H1 (cell line): ENCODE results near the gene CEP85L. TPM values are rescaled to one million over a fixed set of nuclear protein-coding genes. Genes with fewer than 3 reads are reported as not detected.

ENCODE experiments used
- CTCF ChIA-PET: fragments of 300-600 bp; sonication (Branson Sonifier 250); formaldehyde crosslinking; loops from one replicate; lab custom pipeline; 2021; ENCODE audit not compliant: partially characterized antibody; lab: Charles Lee
- POLR2A ChIA-PET: fragments of 300-600 bp; sonication (Branson Sonifier 250); formaldehyde crosslinking; loops from one replicate; lab custom pipeline; 2021; ENCODE audit warnings: inconsistent platforms; ENCODE audit not compliant: partially characterized antibody; lab: Charles Lee
- DNase-seq, 2 experiments: peaks; one replicate each; pipeline versions ENCODE4 v3.0.0 to v3.0.0-alpha.2; 2010 to 2022; ENCODE audit warnings: low spot score in 2 of 2, low read depth in 1 of 2, mixed read lengths in 1 of 2
- FAIRE-seq: peaks from 2 replicates; lab custom pipeline; 2011; peaks lifted over from hg19 to GRCh38; lab: Jason Lieb, UNC
- H2AFZ ChIP-seq: 2 replicates; pipeline ENCODE4 v1.8.1; 2012; ENCODE audit warnings: low read length, inconsistent platforms
- H2AK5ac ChIP-seq: 2 replicates; pipeline ENCODE4 v1.6.1; 2013; ENCODE audit warnings: low read depth, low read length
- H2BK120ac ChIP-seq: replicated peaks from 2 replicates; pipeline ENCODE3; 2013; ENCODE audit warnings: low read depth, low read length, inconsistent platforms
- H2BK12ac ChIP-seq: 2 replicates; pipeline ENCODE4 v1.6.1; 2013; ENCODE audit warnings: low read depth, low read length
- H2BK15ac ChIP-seq: 2 replicates; pipeline ENCODE4 v1.6.1; 2013; ENCODE audit warnings: low read length
- H2BK20ac ChIP-seq: 2 replicates; pipeline ENCODE4 v1.6.1; 2013; ENCODE audit warnings: low read length
- H2BK5ac ChIP-seq: 2 replicates; pipeline ENCODE4 v1.6.1; 2013; ENCODE audit warnings: low read depth, low read length
- H3K14ac ChIP-seq: 2 replicates; pipeline ENCODE4 v1.6.1; 2013; ENCODE audit warnings: inconsistent platforms; ENCODE audit not compliant: insufficient read length
- H3K18ac ChIP-seq: 2 replicates; pipeline ENCODE4 v1.6.1; 2013; ENCODE audit warnings: low read length; ENCODE audit errors: extremely low read depth
- H3K23ac ChIP-seq: 2 replicates; pipeline ENCODE4 v1.6.1; 2013; ENCODE audit warnings: inconsistent platforms; ENCODE audit not compliant: insufficient read length
- H3K23me2 ChIP-seq: 2 replicates; pipeline ENCODE4 v1.6.1; 2013; ENCODE audit warnings: low read depth, low read length
- H3K27ac ChIP-seq: 2 replicates; pipeline ENCODE4 v1.6.1; 2011; ENCODE audit warnings: low read depth, low read length, inconsistent platforms
- H3K27me3 ChIP-seq, 4 experiments: replicated peaks in 1 of 4; 1 replicate in 1 of 4; 2 replicates in 3 of 4; pipeline versions ENCODE4 v1.6.1 to v1.8.1; 2011 to 2013; ENCODE audit warnings: low read length in 3 of 4, mild to moderate bottlenecking in 3 of 4, inconsistent platforms in 2 of 4, mixed read lengths in 2 of 4, moderate library complexity in 1 of 4; ENCODE audit not compliant: control insufficient read depth in 3 of 4, insufficient read depth in 3 of 4; ENCODE audit errors: extremely low read depth in 1 of 4
- H3K36me3 ChIP-seq, 4 experiments: 2 replicates each; pipeline versions ENCODE4 v1.6.1 to v1.8.1; 2011 to 2013; ENCODE audit warnings: mild to moderate bottlenecking in 4 of 4, low read length in 3 of 4, moderate library complexity in 2 of 4, control low read depth in 1 of 4, inconsistent platforms in 1 of 4; ENCODE audit not compliant: insufficient read depth in 4 of 4, control insufficient read depth in 2 of 4
- H3K4ac ChIP-seq: replicated peaks from 2 replicates; pipeline ENCODE3; 2013; ENCODE audit warnings: low read length, low read depth, mixed read lengths, inconsistent platforms; ENCODE audit not compliant: insufficient read length
- H3K4me1 ChIP-seq, 4 experiments: replicated peaks in 1 of 4; 1 replicate in 1 of 4; 2 replicates in 3 of 4; pipeline versions ENCODE4 v1.6.1 to v1.8.1; 2011 to 2013; ENCODE audit warnings: low read length in 3 of 4, inconsistent platforms in 2 of 4, mixed read lengths in 1 of 4; ENCODE audit not compliant: insufficient read depth in 4 of 4, control insufficient read depth in 3 of 4
- H3K4me2 ChIP-seq, 2 experiments: 2 replicates each; pipeline versions ENCODE4 v1.6.1 to v1.8.1; 2011 to 2013; ENCODE audit warnings: low read depth in 2 of 2, low read length in 2 of 2, control low read depth in 1 of 2, inconsistent platforms in 1 of 2, mild to moderate bottlenecking in 1 of 2; ENCODE audit not compliant: insufficient read depth in 1 of 2
- H3K4me3 ChIP-seq, 4 experiments: fragments of 200-600, 300-600 bp in 1 of 4; sonication (generic), shearing (Covaris generic), sonication (Bioruptor Twin) in 1 of 4; 2 replicates each; pipeline versions ENCODE4 v1.5.1 to v1.8.1; 2011 to 2016; ENCODE audit warnings: low read length in 4 of 4, low read depth in 3 of 4, control low read depth in 2 of 4, inconsistent platforms in 2 of 4, mild to moderate bottlenecking in 2 of 4, mixed read lengths in 1 of 4, moderate library complexity in 1 of 4; ENCODE audit not compliant: insufficient read depth in 2 of 4; ENCODE audit errors: extremely low read depth in 1 of 4
- H3K56ac ChIP-seq: replicated peaks from 2 replicates; pipeline ENCODE3; 2013; ENCODE audit warnings: low read depth, mild to moderate bottlenecking, mixed read lengths, low read length, inconsistent platforms; ENCODE audit not compliant: insufficient read length
- H3K79me1 ChIP-seq: 2 replicates; pipeline ENCODE4 v1.6.1; 2013; ENCODE audit warnings: low read depth, low read length, control low read depth
- H3K79me2 ChIP-seq, 2 experiments: 2 replicates each; pipeline versions ENCODE4 v1.6.1 to v1.8.1; 2012 to 2013; ENCODE audit warnings: low read length in 2 of 2, mild to moderate bottlenecking in 2 of 2, inconsistent platforms in 1 of 2; ENCODE audit not compliant: insufficient read depth in 2 of 2, control insufficient read depth in 1 of 2
- H3K9ac ChIP-seq, 4 experiments: replicated peaks in 1 of 4; 1 replicate in 1 of 4; 2 replicates in 3 of 4; pipeline versions ENCODE4 v1.6.1 to v1.8.1; 2011 to 2013; ENCODE audit warnings: low read depth in 3 of 4, low read length in 3 of 4, control low read depth in 2 of 4, mild to moderate bottlenecking in 2 of 4, moderate library complexity in 2 of 4, inconsistent platforms in 1 of 4; ENCODE audit errors: extremely low read depth in 1 of 4
- H3K9me3 ChIP-seq, 2 experiments: 2 replicates each; pipeline versions ENCODE4 v1.6.1 to v1.8.1; 2012 to 2013; ENCODE audit warnings: mild to moderate bottlenecking in 2 of 2, moderate library complexity in 2 of 2, control low read depth in 1 of 2, inconsistent platforms in 1 of 2, low read depth in 1 of 2, low read length in 1 of 2, mixed read lengths in 1 of 2; ENCODE audit not compliant: insufficient read depth in 2 of 2
- H4K20me1 ChIP-seq, 2 experiments: replicated peaks in 1 of 2; 2 replicates each; pipeline versions ENCODE3 to v1.8.1; 2011 to 2013; ENCODE audit warnings: inconsistent platforms in 2 of 2, low read length in 2 of 2, mild to moderate bottlenecking in 1 of 2; ENCODE audit not compliant: insufficient read depth in 2 of 2, control insufficient read depth in 1 of 2
- H4K5ac ChIP-seq: 2 replicates; pipeline ENCODE4 v1.6.1; 2013; ENCODE audit warnings: low read length, low read depth, mixed read lengths, inconsistent platforms; ENCODE audit not compliant: insufficient read length
- H4K8ac ChIP-seq: 2 replicates; pipeline ENCODE4 v1.8.0; 2013; ENCODE audit warnings: mild to moderate bottlenecking, moderate library complexity, low read length, inconsistent platforms; ENCODE audit not compliant: insufficient read depth; ENCODE audit errors: extremely low read depth
- H4K91ac ChIP-seq: replicated peaks from 2 replicates; pipeline ENCODE3; 2013; ENCODE audit warnings: low read length, mixed read lengths, inconsistent platforms; ENCODE audit not compliant: insufficient read length
- RXRA ChIP-seq: IDR thresholded peaks from 2 replicates; pipeline ENCODE4 v1.6.1; 2011; ENCODE audit warnings: low read depth, mild to moderate bottlenecking, low read length, moderate library complexity; ENCODE audit not compliant: insufficient read depth
- WGBS, 2 experiments: shearing (Covaris generic) in 1 of 2; methylation state at CpG; one replicate each; pipeline versions ENCODE4 v1.1.6 to v1.1.7; 2013 to 2015; ENCODE audit warnings: low lambda C conversion rate in 2 of 2, mixed read lengths in 2 of 2, inconsistent platforms in 1 of 2, low coverage in 1 of 2, missing lambda C conversion rate in 1 of 2; ENCODE audit not compliant: insufficient replicate concordance in 2 of 2, insufficient coverage in 1 of 2, insufficient read length in 1 of 2; ENCODE audit errors: extremely low coverage in 1 of 2, missing lambda C conversion rate in 1 of 2; 5-methylcytosine and 5-hydroxymethylcytosine counted together
- polyA plus RNA-seq, 7 experiments: library from polyadenylated mRNA; depleted of rRNA in 3 of 7; stranded (reverse) in 5 of 7; unstranded in 2 of 7; fragments of >200 nt in 5 of 7; fragments of 200-250 nt in 2 of 7; gene quantifications; 1 replicate in 5 of 7; 2 replicates in 1 of 7; 4 replicates in 1 of 7; pipeline versions ENCODE4 v1.2.1 to v1.2.3, GENCODE V29; 2011 to 2013; ENCODE audit warnings: missing spikeins in 2 of 7, mixed read lengths in 2 of 7
- total RNA-seq: library from RNA; stranded (reverse); fragmentation: NEBNext Ultra II Directional; extraction: Animal tissue kit (Norgen Biotek cat#: 25700); gene quantifications from 2 replicates; pipeline ENCODE4 v1.2.1, GENCODE V29; 2021

CEP85L gene
- total and polyA plus RNA-seq, 2 of the 8 experiments (the other 6 are each of a cell fraction or from before 2014, with no cell fraction given) = 3.2 to 27.6 TPM

DNA sequence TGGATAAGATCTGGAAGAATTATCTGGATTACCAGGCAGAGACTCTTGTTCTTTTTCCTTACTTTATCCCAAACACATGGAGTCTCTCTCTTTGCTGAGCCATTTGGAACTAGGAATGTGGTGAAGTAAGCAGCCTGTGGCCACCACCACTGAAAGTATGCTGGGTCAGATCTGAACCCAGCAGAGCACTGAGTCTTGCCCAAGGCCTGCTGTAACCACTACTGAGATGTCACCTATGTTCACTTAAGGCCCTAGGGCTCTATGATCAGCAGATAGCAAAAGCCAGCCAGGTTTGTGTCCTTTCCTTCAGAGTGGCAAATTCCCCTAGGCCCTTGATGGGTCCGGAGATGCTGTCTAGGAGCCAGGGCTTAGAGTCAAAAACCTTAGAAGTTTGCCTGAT is 206.6 kb downstream of the CEP85L start:
- H4K91ac ChIP-seq = no peak overlapping the region
- no peak overlapping the region for H3K4me3 ChIP-seq
- no peak overlapping the region for H3K23ac ChIP-seq
- H2BK15ac ChIP-seq = no peak overlapping the region
- H4K5ac ChIP-seq = no peak overlapping the region
- H3K27me3 ChIP-seq = no peaks in the 10 kb centered on the region
- no peak overlapping the region for H2AK5ac ChIP-seq
- no peak overlapping the region for H2AFZ ChIP-seq
- H3K79me1 ChIP-seq = no peaks in the 10 kb centered on the region
- no peak overlapping the region for H3K4me2 ChIP-seq
- ChIA-PET POLR2A (no interaction called here), CTCF (no interaction called here)
- H3K18ac ChIP-seq = no peak overlapping the region
- H2BK20ac ChIP-seq = no peak overlapping the region
- no peak for DNase-seq
- H3K27ac ChIP-seq = no peak overlapping the region
- no peak overlapping the region for H3K4ac ChIP-seq
- H2BK5ac ChIP-seq = no peak overlapping the region
- H3K9me3 ChIP-seq = peaks cover 5 to 10% of the 10 kb centered on the region in 2 experiments; a peak in 2 of 4 replicates
- H4K8ac ChIP-seq = no peak overlapping the region
- no peaks in the 10 kb centered on the region for H3K36me3 ChIP-seq
- no peak overlapping the region for H2BK120ac ChIP-seq
- no peaks in the 10 kb centered on the region for H4K20me1 ChIP-seq
- no peak overlapping the region for H3K56ac ChIP-seq
- no peak overlapping the region for H3K14ac ChIP-seq
- 93% methylated on average over 1 of the region's 1 CpG; no CpG with 5 or more reads in 1 of the 2 experiments for WGBS, 2 experiments
- no peaks in the 10 kb centered on the region for H3K23me2 ChIP-seq
- no peak for FAIRE-seq
- no peaks in the 10 kb centered on the region for H3K79me2 ChIP-seq
- H3K9ac ChIP-seq = no peak overlapping the region
- no peak overlapping the region for H2BK12ac ChIP-seq
- no peaks in the 10 kb centered on the region for H3K4me1 ChIP-seq
- no peak for TF ChIP-seq RXRA
